GM12874 (cell line): Measurements from ENCODE around the gene FRMD4B.

Experiments
- TF ChIP-seq, protein P1 (sequence below): IDR thresholded peaks from 2 replicates; pipeline ENCODE4 v1.5.1; 2011; ENCODE audit warnings: low read depth, mild to moderate bottlenecking, control low read depth, low read length, moderate library complexity; ENCODE audit not compliant: insufficient read depth

Gene FRMD4B

DNA sequence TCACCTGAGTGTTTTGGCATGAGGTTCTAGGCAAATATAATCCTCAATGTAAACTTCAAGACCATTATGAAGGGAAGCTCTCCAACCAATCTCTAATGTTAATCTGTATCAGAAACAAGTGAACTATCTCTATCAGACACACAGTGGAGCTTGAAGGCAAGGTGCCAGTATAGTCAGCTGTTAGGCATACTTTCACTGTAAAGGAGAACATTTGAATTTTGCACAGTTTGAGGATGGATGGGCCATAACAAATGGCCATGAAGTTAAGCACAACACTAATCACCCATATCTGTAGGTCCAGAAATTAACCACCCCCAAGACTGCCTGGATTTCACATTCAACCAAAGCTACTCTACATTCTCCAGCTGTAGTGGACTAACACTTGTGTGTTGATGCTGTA lies 194.4 kb downstream of the FRMD4B start:
- TF ChIP-seq, protein P1, sequence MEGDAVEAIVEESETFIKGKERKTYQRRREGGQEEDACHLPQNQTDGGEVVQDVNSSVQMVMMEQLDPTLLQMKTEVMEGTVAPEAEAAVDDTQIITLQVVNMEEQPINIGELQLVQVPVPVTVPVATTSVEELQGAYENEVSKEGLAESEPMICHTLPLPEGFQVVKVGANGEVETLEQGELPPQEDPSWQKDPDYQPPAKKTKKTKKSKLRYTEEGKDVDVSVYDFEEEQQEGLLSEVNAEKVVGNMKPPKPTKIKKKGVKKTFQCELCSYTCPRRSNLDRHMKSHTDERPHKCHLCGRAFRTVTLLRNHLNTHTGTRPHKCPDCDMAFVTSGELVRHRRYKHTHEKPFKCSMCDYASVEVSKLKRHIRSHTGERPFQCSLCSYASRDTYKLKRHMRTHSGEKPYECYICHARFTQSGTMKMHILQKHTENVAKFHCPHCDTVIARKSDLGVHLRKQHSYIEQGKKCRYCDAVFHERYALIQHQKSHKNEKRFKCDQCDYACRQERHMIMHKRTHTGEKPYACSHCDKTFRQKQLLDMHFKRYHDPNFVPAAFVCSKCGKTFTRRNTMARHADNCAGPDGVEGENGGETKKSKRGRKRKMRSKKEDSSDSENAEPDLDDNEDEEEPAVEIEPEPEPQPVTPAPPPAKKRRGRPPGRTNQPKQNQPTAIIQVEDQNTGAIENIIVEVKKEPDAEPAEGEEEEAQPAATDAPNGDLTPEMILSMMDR: no peak

DNA sequence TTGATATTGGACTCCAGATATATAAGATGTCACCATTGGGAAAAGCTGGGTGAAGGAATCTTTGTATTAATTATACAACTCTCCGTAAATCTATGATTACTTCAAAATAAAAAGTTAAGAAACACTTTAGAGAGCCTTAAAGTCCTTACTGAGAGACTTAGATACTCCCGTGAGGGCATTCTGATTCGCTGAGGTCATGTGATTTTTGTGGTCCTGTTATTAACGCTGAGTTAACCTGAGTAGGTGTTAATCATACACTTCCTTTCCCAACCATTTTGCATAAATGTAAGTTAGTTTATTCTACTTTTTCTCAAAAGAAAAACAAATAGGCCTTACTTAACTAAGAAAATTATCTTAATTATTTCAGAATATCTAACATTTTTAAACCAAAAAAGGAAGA lies 196.4 kb downstream of the FRMD4B start:
- TF ChIP-seq, protein P1: no peak

DNA sequence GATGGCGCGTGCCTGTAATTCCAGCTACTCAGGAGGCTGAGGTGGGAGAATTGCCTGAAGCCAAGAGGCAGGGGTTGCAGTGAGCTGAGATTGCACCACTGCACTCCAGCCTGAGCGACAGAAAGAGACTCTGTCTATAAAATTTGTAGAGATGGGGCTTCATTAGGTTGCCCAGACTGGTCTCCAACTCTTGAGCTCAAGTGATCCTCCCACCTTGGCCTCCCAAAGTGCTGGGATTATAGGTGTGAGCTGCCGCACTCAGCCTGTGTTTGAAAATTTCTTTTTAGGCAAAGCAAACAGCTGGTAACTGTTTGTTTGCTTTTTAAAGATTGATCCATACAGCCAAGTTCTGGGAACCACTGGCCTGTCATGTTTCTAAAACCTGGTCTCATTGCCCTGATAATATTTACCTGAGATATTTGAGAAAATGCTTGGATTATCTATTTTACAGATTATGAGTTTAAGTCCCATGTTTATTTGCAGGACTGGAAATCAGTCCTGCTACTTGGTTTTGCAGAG lies 199.3 kb downstream of the FRMD4B start:
- TF ChIP-seq, protein P1: no peak

DNA sequence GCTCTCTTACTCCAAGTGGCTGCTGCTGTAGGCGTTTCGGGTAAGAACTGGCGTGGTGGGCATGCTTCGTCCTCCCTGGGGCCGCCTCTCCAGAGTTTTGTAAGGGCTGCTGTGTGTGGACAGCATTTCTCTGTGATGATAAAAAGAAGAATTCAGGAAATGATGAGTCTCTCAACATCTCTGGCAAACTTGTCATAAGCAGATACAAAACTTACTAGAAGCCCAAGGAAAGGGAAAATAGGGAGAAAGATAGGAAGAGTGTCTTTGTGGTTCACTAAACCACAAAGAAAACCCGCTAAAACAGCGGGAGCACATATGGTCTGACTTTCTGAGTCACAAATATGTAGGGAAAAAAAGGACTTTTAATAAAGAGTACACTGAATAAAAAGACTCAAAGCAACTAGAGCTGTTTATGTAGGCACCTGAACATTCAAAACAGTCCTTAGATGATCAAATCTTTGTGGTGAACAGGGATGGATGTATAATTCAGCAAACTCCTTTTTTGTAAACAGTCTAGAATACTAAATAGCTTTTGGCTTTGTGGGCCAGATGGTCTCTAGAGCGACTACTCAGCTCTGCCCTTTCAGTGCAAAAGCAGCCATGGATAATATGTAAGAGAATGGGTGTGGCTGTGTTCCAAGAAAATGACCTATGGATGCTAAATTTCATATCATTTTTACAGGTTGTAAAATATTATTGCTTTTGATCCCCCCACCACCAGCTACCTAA lies 203.1 kb downstream of the FRMD4B start:
- TF ChIP-seq, protein P1: no peak

DNA sequence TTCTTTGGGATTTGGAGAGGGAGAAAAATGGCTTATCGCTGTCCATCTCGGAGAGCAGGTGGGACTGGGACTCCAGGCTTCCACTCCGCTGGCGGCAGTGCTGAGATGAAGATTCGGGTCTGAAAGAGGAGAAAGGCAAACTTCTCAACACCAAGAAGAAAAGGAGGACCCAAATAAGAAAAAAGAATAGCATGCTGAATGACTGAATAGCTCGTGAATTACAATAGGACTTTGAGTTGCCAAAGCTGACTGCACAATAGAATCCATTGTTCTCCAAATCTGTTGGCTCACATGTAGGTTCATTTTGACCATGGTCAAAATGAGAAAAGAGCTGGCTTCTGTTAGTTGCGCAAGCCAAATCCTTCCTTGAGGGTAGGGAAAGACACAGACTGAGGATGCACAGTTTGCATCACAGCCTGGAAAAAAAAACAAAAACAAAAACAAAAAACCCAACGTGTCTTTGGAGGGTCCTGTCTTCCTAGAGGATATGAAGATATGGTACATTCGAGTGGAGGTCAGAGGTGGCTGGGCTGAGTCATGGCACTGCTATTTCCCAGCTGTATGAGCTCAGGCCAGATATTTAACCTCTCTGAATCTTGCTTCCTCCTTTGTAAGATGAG lies 204.2 kb downstream of the FRMD4B start:
- TF ChIP-seq, protein P1: no peak

DNA sequence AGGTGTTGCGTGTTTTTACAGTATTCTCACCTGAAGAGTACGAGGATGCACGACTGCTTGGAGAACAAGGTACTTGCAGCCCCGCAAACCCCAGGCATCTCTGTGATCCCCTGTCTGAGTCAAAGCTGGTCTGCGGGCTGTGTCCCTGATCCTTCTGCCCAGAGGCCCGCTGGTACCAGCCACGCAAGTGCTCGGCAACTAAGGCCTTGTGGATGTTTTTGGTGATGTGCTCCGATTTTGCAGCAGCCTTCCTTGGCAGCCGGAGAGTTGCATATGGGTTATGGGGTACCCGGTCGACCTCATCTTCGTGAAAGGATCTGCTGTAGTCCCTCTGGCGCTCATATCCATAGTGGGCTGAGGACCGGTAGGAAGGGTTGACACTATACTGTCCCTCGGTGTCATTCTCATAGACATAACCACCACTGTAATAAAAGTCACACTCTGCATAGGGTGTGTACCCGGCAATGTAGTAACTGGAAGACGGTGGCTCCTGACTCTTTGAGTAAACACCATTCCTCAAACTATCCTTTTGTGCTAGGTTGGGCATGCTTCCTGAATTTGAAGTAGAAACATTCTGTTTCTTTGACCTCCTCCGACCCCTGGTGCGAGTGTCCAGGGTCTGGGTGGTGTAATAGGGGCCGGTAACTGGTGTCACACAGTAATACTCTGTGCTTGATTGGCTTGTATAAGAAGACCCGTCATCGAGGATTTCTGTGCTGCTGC lies 204.9 kb downstream of the FRMD4B start:
- TF ChIP-seq, protein P1: no peak

DNA sequence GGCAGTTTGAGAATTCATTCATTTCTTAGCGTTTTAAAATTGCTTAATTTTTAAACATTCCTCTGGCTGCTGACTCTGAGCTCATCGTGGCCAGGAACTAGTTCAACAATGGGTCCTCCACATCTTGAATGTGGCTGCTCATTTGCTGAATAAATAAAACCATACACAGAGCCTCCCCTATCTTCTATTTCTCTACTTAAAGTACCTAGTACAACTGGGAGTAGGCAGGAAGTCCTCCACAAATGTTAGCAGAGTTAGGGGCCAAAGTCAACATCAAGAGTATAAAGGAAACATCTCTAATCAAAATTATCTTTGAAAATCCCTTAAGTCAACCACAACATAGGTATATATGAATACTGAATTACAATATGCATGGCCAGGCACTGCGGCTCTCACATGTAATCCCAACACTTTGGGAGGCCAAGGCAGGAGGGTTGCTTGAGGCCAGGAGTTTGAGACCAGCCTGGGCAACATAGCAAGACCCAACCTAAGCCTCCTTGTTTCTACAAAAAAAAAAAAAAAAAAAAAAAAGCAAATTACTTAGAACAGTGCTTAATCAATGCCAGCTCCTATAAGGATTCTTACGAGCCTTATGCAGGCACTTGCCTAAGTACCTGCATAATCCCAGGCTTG lies 206.0 kb downstream of the FRMD4B start:
- TF ChIP-seq, protein P1: no peak
